Memory B cell (primary cell): ENCODE data around the gene GABRP.

Source experiments
- ATAC-seq: fragments of 150-1000 bp; cut with Tn5 transposase; 2 replicates; pipeline ENCODE4 v1.10.0; 2021; ENCODE audit warnings: low read depth, mild to moderate bottlenecking, moderate library complexity
- DNase-seq, 2 donors: peaks; one replicate each; pipeline ENCODE4 v3.0.0; 2022; ENCODE audit warnings: low spot score in 2 of 2
- H3K27ac Mint-ChIP-seq: one replicate; pipeline ENCODE4 v1.8.0; 2022; ENCODE audit warnings: mild to moderate bottlenecking, moderate library complexity, mixed read lengths
- H3K27me3 Mint-ChIP-seq: one replicate; pipeline ENCODE4 v1.8.0; 2022; ENCODE audit warnings: mixed read lengths
- H3K36me3 Mint-ChIP-seq: one replicate; pipeline ENCODE4 v1.8.0; 2022; ENCODE audit warnings: mild to moderate bottlenecking, mixed read lengths
- H3K4me1 Mint-ChIP-seq: one replicate; pipeline ENCODE4 v1.8.0; 2022; ENCODE audit warnings: mixed read lengths
- H3K4me3 Mint-ChIP-seq: one replicate; pipeline ENCODE4 v1.8.0; 2022; ENCODE audit warnings: mild to moderate bottlenecking, moderate library complexity, mixed read lengths
- H3K9me3 Mint-ChIP-seq: one replicate; pipeline ENCODE4 v1.8.0; 2022; ENCODE audit warnings: mixed read lengths

The GABRP gene

GRCh38 chr5:170843870-170844269 is 60.3 kb downstream of the GABRP start:
- DNase-seq (no peak), ATAC-seq (no peak)
- H3K36me3 Mint-ChIP-seq, result no peaks in the 10 kb centered on the region
- H3K27me3 Mint-ChIP-seq, result peaks cover 7% of the 10 kb centered on the region
- peaks cover 2% of the 10 kb centered on the region for H3K9me3 Mint-ChIP-seq
- no peaks in the 10 kb centered on the region for H3K4me1 Mint-ChIP-seq
- no peak overlapping the region for H3K4me3 Mint-ChIP-seq
- H3K27ac Mint-ChIP-seq, result no peak overlapping the region

DNA sequence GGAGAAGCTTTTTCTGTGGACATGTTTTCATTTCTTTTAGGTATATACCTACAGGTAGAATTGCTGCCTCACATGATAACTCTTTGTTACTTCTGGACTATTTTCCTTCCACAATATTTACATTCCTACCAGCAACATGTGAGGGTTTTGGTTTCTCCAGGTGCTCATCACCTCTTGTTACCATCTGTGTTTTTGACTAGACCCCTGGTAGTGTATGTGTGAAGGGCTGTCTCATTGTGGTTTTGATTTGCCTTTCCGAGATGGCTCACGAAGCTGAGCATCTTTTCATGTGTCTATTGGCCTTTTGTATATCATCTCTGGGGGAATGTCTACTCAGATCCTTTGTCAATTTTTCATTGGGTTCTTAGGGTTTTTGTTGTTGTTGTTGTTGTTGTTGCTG is 61.1 kb downstream of the GABRP start:
- H3K9me3 Mint-ChIP-seq, result peaks cover 2% of the 10 kb centered on the region
- no peak for DNase-seq
- no peak overlapping the region for H3K27ac Mint-ChIP-seq
- H3K27me3 Mint-ChIP-seq, result peaks cover 7% of the 10 kb centered on the region
- H3K36me3 Mint-ChIP-seq, result no peaks in the 10 kb centered on the region
- ATAC-seq, result no peak
- H3K4me1 Mint-ChIP-seq, result no peaks in the 10 kb centered on the region
- H3K4me3 Mint-ChIP-seq, result no peak overlapping the region

GRCh38 chr5:170846416-170846815 is 62.9 kb downstream of the GABRP start:
- no peak for ATAC-seq
- Mint-ChIP-seq H3K27me3 (peaks cover 7% of the 10 kb centered on the region), H3K9me3 (peaks cover 2% of the 10 kb centered on the region), H3K4me3 (no peak overlapping the region), H3K36me3 (no peaks in the 10 kb centered on the region), H3K4me1 (no peaks in the 10 kb centered on the region), H3K27ac (no peak overlapping the region)
- no peak for DNase-seq

- no peaks in the 10 kb centered on the region for H3K4me1 Mint-ChIP-seq
- H3K36me3 Mint-ChIP-seq, result no peaks in the 10 kb centered on the region
Observed at GRCh38 chr5:170846846-170847245, 63.3 kb downstream of the GABRP start.

DNA sequence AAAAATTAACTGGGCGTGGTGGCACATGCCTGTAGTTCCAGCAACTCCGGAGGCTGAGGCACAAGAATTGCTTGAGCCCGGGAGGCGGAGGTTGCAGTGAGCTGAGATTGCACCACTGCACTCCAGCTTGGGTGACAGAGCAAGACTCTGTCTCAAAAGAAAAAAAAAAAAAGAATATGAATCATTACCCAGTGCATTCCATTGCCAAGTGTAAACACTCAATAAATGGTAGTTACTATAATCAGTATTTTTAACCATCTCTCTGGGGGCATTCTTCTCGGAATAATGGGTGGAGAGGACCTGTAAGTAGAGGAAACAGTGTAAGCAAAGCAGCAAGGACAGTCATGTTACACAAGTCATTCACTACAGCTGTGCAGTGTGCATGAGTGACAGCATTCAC is 64.5 kb downstream of the GABRP start:
- H3K36me3 Mint-ChIP-seq, result no peaks in the 10 kb centered on the region

More at GRCh38 chr5:170846846-170847245, 63.3 kb downstream of the GABRP start:
- ATAC-seq (no peak), DNase-seq (no peak)
- Mint-ChIP-seq H3K27ac (no peak overlapping the region), H3K27me3 (peaks cover 7% of the 10 kb centered on the region), H3K9me3 (peaks cover 2% of the 10 kb centered on the region), H3K4me3 (no peak overlapping the region)

DNA sequence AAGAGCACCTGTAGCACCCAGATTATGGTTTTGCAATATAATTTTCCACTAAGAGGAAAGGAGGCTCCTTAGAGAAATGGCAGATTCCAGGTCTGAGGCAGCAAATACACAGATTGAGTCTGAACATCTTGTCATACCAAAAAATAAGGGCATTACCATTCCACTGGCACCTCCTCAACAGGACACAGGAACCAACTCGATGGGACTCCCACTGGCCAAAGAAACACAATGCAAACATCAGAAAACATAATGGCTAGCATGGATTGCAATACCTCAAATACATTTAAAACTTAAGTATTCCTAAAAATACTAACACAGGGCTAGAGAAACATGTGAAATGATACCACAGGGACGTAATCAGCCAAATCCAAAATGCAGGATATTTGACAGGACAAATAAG is 65.8 kb downstream of the GABRP start:
- H3K4me3 Mint-ChIP-seq, result no peak overlapping the region
- DNase-seq (no peak), ATAC-seq (no peak)
- no peak overlapping the region for H3K27ac Mint-ChIP-seq
- H3K27me3 Mint-ChIP-seq, result peaks cover 9% of the 10 kb centered on the region
- no peaks in the 10 kb centered on the region for H3K4me1 Mint-ChIP-seq
- H3K36me3 Mint-ChIP-seq, result no peaks in the 10 kb centered on the region
- peaks cover 2% of the 10 kb centered on the region for H3K9me3 Mint-ChIP-seq

More for the DNA sequence above, 64.5 kb downstream of the GABRP start:
- Mint-ChIP-seq H3K9me3 (peaks cover 2% of the 10 kb centered on the region), H3K4me3 (no peak overlapping the region), H3K4me1 (no peaks in the 10 kb centered on the region), H3K27ac (no peak overlapping the region), H3K27me3 (peaks cover 9% of the 10 kb centered on the region)
- ATAC-seq, result no peak
- no peak for DNase-seq

DNA sequence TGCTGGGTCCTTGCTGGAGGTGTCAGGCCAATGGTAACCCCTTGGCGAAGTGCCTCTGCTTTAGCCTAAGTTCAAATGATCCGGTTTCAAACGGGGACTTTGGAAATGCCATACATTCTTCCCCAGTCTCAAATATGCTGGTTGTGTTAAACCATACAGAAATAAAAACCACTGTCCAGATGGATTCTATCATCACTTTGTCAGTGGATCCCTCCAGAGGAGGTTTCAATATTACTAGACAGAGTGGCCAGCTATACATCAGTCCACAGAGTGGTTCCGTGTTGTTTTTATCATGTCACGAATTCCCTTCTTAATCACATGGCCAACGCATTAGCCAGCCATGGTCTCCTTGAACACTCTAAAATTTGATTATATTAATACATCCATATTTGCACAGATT is 71.0 kb downstream of the GABRP start:
- Mint-ChIP-seq H3K4me3 (no peak overlapping the region), H3K36me3 (no peaks in the 10 kb centered on the region), H3K27me3 (peaks cover 5% of the 10 kb centered on the region), H3K4me1 (no peaks in the 10 kb centered on the region), H3K9me3 (peaks cover 8% of the 10 kb centered on the region), H3K27ac (no peak overlapping the region)
- DNase-seq (no peak), ATAC-seq (no peak)

DNA sequence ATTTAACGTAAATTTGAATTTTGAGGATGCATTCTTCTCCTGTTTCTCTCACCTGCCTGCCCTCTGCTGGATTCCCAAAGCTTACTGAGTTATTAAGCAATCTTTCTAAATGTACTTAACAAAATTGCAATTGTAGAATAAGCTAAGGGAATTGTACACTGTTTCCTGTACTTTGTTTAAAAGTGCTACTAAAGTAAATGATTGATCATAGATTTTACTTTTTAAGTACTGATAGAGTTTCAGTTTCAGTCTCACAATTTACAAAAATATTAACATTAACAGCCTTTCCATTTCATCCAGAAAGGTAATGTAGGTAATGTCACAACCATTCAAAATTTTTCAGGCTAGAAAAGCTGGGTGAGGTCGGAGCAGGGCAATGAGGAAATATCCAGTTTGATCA is 73.5 kb downstream of the GABRP start:
- Mint-ChIP-seq H3K4me1 (no peaks in the 10 kb centered on the region), H3K4me3 (no peak overlapping the region), H3K27me3 (peaks cover 7% of the 10 kb centered on the region), H3K9me3 (peaks cover 18% of the 10 kb centered on the region), H3K27ac (no peak overlapping the region), H3K36me3 (peaks cover 5% of the 10 kb centered on the region)
- no peak for ATAC-seq
- DNase-seq, result no peak

- Mint-ChIP-seq H3K27me3 (peaks cover 14% of the 10 kb centered on the region), H3K36me3 (peaks cover 5% of the 10 kb centered on the region), H3K9me3 (peaks cover 22% of the 10 kb centered on the region)
Observed at GRCh38 chr5:170860415-170860814, 76.9 kb downstream of the GABRP start.

DNA sequence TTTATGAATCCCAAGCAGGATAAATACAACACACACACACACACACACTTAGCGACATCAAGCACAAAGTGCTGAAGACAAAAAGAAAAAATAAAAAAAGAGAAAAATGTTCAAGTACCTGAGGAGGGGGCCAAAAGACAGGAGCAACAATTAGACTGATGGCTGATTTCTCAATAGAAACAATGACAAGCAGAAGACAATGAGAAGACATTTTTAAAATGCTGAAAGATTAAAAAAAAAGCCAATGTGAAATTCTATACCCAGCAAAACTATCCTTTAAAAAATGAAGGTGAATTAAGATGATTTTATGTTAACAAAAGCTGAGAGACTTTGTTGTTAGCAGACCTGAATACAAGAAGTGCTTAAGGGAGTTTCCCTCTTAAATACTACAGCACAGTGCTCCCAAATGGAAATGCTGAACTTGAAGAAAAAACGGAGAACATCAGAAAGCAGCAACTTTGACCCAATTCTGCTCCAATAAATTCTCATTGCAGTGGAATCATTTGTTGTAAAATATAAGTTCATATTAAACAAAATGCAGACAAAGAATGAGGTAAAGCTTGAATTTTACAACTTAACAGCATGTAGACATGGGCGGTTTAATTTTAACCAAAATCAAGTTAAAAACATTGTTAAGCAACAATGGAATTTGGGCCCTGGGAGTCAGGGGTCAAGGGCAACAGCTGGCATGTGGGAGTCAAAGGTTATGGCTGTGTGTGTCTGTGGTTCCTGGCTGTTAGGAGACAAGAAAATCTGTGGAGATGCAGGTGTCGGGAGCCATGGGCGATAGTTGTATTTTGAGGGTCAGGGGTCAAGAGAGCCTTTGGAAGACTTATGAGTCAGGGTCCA is 77.5 kb downstream of the GABRP start:
- H3K4me3 Mint-ChIP-seq, result no peak overlapping the region
- no peak for DNase-seq
- ATAC-seq, result no peak
- peaks cover 5% of the 10 kb centered on the region for H3K36me3 Mint-ChIP-seq
- no peak overlapping the region for H3K27ac Mint-ChIP-seq
- peaks cover 22% of the 10 kb centered on the region for H3K9me3 Mint-ChIP-seq
- H3K27me3 Mint-ChIP-seq, result peaks cover 14% of the 10 kb centered on the region
- no peaks in the 10 kb centered on the region for H3K4me1 Mint-ChIP-seq

More at GRCh38 chr5:170860415-170860814, 76.9 kb downstream of the GABRP start:
- no peaks in the 10 kb centered on the region for H3K4me1 Mint-ChIP-seq
- no peak for DNase-seq
- no peak overlapping the region for H3K27ac Mint-ChIP-seq
- ATAC-seq, result no peak
- H3K4me3 Mint-ChIP-seq, result no peak overlapping the region

DNA sequence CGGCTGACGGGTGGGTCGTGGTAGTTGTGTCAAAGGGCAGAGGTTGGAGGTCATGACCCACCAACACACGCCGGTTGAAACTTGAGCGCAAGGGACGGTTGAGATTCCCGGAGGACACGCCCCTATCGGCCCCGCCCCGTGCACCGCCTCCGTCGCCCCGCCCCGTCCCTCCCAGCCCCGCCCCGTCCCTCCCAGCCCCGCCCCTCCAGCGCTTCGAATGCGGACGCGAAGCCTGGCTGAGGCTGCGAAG is 78.1 kb downstream of the GABRP start:
- H3K4me1 Mint-ChIP-seq, result no peaks in the 10 kb centered on the region
- DNase-seq (no peak), ATAC-seq (no peak)
- H3K9me3 Mint-ChIP-seq, result peaks cover 22% of the 10 kb centered on the region
- H3K27ac Mint-ChIP-seq, result no peak overlapping the region
- peaks cover 5% of the 10 kb centered on the region for H3K36me3 Mint-ChIP-seq
- peaks cover 14% of the 10 kb centered on the region for H3K27me3 Mint-ChIP-seq
- no peak overlapping the region for H3K4me3 Mint-ChIP-seq

DNA sequence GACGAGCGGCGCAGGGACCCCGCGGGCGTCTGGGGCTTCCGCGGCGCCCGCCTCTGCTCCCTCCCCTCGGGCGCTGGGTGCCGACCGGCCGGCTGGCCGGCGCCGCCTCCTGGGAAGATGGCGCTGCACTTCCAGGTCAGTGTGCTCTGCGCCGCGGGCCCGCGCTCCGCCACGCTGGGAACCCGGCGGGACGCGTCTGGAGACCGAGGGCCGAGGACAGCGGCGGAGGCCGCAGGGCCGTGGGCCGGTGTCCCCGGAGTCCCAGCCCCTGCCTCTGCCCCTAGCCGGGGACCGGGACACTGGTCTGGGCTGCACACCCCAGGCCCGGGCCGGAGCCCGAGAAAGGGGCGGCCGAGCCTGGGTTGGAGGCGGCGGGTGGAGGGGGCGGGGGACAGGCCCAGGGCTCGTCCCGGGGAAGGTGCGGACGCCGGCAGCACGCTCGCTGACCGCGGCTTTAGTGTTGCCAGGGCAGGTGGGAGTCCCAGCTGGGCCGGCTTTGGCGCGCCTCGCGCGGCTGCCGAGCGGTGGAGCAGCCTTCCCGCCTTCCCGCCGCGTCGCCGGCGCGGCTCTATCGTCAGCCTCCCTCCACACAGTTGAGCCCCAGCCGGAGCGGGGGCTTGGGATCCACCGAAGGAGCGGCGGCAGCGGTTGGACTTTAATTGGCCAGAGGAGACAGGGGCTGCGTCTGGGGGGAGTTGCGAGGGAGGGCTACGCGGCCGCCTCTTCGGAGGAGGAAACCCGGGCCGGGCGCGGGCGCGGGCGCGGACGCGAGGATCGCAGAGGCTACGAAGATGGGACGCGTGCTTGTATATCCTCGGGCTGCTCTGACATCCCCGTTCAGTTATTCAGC is 78.6 kb downstream of the GABRP start, which contains the start of gene RANBP17:
Gene RANBP17 (plus strand): TSS at position 102 of the 850 bp plus-strand sequence.
- H3K36me3 Mint-ChIP-seq, result peaks cover 5% of the 10 kb centered on the region
- peaks cover 22% of the 10 kb centered on the region for H3K9me3 Mint-ChIP-seq
- H3K4me3 Mint-ChIP-seq, result no peak within 1 kb of the TSS
- no peak within 1 kb of the TSS for H3K27ac Mint-ChIP-seq
- ATAC-seq (no peak), DNase-seq (no peak)
- peaks cover 14% of the 10 kb centered on the region for H3K27me3 Mint-ChIP-seq
- no peaks in the 10 kb centered on the region for H3K4me1 Mint-ChIP-seq

GRCh38 chr5:170863646-170864045 is 80.1 kb downstream of the GABRP start:
- H3K4me3 Mint-ChIP-seq, result no peak overlapping the region
- ATAC-seq (no peak), DNase-seq (no peak)
- no peak overlapping the region for H3K27ac Mint-ChIP-seq
- H3K27me3 Mint-ChIP-seq, result peaks cover 14% of the 10 kb centered on the region
- H3K36me3 Mint-ChIP-seq, result peaks cover 5% of the 10 kb centered on the region
- H3K4me1 Mint-ChIP-seq, result no peaks in the 10 kb centered on the region
- peaks cover 21% of the 10 kb centered on the region for H3K9me3 Mint-ChIP-seq
